Stimulated activated CD4-positive, alpha-beta T cell treated with anti-CD3 and anti-CD28 coated beads, Interleukin-1b, Interleukin-23, amount 100 ng/mL, for 24 hours (primary cell): ENCODE data around the gene PRDM5.
"Not testable (repeated sequence)": the region's sequence is repeated elsewhere in the genome, so short reads cannot be mapped to it uniquely, and the experiment has no call there.

Experiments
- DNase-seq, 4 experiments: peaks; one replicate each; pipeline ENCODE4 v3.0.0-alpha.2; 2020; ENCODE audit warnings: low read depth in 4 of 4, low spot score in 1 of 4

Gene PRDM5

GRCh38 chr4:120659616-120660170, 262.8 kb downstream of the PRDM5 start:
- no peak for DNase-seq

GRCh38 chr4:120658772-120659171, 263.8 kb downstream of the PRDM5 start:
- no peak for DNase-seq

- no peak for DNase-seq
Observed at GRCh38 chr4:120653804-120654573, 268.5 kb downstream of the PRDM5 start.

- DNase-seq: not testable (repeated sequence)
Observed at GRCh38 chr4:120648336-120648735, 274.2 kb downstream of the PRDM5 start.
